HL-60/S4 treated with phorbol 12-myristate 13-acetate at 8.2 ng/mL for 4 days and 3 days (cell line): ENCODE data around the gene ADIPOR1.

ENCODE experiments used
- in situ Hi-C: fragments of 300-500 bp; cut with MboI; formaldehyde crosslinking; loops from 2 replicates; pipeline ENCODE4 v1.15.0; 2022; ENCODE audit warnings: low sequenced_read_pairs

ADIPOR1 gene

DNA sequence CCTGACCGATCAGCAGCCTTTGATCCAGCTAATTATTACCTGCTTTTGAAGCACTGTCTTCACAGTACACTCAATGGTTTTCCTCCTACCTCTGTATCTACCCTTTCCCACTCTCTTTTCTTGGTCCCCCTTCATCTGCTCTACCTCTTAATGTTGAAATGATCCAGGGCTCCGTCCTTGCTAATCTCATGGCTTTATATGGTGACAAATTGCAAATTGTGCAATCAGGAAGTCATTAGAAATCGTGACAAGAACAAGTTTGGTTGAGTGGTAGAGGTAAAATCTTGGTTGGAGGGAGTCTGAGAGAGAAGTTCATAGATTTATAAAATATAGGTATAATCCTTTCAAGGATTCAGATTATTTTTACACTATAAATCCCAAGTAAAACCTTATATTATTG lies 18.5 kb upstream of the ADIPOR1 start:
- in situ Hi-C loops, result loop anchor here (25.0 kb wide), 1 partner anchor 214 kb away; no protein-coding TSS in a partner anchor

DNA sequence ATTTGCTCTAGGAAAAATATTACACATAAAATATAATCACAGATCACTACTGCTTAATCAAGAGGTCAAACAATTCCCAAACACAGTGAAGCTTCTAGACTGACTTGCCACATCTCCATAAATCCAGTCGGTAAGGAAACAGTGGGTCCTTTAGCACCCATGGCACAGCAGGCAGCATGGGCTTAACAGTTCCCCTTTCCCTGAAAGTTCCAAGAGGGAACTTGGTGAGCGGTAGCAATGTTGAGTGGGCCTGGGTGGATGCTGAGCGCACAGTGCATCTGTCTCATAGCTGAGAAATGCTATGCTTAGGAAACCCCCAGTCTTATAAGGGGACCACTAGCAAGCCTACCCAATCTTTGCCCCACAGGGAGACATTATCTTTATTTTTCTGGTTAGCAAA lies 16.7 kb upstream of the ADIPOR1 start:
- in situ Hi-C loops, result loop anchor here (25.0 kb wide), 1 partner anchor 213 kb away; no protein-coding TSS in a partner anchor

DNA sequence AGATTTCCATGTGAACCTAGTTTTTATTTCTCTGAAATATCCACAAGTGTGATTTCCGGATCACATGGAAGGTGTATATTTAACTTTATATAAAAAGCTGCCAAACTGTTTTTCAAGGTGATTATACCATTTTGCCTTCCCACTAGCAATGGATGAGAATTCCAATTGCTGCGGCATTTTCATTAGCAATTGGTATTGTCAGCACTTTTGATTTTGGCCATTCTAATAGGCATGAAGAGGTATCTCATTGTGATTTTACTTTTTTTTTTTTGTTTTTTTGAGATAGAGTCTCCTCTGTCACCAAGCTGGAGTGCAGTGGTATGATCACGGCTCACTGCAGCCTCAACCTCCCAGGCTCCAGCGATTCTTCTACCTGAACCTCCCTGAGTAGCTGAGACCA lies 13.9 kb upstream of the ADIPOR1 start:
- in situ Hi-C loops, result no loop called here

DNA sequence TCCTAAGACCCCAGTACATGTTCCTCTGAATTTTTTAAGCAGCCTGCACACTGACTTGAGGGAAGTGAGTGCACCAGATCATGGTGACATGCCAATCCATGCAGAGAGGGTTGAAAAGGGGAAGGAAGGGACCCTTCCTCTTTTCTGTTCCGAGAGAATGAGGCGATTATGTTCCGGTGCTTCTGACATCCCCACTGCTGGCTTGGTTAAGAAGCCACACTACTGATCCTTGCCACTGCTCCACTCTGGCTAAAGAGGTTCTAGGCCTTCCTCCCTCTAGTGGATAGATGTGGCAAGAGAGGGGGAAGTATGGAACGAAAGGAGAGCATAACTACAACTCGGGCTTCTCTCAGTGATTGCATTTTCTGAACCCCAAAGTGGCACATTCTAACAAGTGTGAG lies 10.8 kb upstream of the ADIPOR1 start:
- in situ Hi-C loops, result no loop called here

DNA sequence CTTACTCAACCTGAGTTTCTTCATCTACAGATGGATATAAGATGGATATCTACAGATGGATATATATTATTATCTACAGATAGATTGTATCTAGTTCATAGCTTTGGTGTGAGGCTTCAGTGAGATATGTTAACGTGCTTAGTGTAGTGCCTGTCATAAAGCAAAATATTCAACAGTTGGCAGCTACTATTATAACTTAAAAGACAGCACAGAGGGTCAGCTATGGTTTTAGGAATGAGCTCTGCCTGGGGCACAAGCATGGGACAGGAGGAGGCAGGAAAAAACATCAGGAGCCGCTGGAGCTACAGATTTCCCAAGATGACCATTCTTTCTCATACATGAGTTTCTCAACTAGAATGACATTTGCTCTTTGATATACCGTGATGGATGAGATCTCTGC lies 10.2 kb upstream of the ADIPOR1 start:
- in situ Hi-C loops, result no loop called here

DNA sequence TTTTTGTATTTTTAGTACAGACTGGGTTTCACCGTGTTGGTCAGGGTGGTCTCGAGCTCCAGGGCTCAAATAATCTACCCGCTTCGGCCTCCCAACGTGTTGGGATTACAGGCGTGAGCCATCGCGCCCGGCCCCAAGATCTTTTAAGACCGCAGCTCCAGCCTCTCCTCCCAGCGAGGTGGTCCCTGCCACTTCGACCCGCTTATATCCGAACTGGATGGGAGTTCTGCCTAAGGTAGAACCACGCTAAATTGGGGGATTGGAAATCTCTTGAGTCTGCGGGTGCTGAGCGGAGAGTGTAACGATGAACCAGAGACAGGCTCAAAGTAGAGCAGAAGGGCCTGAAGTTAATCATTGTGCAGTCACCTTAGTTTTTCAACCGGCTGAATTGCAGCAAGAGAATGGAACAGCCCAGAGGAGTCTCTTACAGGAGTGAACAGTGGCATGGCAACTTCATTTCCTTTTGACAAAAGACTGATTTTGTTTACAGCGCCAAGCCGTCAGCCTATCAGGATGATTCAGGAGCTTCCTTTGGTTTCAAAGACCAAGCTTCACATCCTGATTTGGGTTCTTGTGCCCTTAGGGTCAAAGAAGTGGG lies 9.7 kb upstream of the ADIPOR1 start:
- in situ Hi-C loops, result no loop called here

DNA sequence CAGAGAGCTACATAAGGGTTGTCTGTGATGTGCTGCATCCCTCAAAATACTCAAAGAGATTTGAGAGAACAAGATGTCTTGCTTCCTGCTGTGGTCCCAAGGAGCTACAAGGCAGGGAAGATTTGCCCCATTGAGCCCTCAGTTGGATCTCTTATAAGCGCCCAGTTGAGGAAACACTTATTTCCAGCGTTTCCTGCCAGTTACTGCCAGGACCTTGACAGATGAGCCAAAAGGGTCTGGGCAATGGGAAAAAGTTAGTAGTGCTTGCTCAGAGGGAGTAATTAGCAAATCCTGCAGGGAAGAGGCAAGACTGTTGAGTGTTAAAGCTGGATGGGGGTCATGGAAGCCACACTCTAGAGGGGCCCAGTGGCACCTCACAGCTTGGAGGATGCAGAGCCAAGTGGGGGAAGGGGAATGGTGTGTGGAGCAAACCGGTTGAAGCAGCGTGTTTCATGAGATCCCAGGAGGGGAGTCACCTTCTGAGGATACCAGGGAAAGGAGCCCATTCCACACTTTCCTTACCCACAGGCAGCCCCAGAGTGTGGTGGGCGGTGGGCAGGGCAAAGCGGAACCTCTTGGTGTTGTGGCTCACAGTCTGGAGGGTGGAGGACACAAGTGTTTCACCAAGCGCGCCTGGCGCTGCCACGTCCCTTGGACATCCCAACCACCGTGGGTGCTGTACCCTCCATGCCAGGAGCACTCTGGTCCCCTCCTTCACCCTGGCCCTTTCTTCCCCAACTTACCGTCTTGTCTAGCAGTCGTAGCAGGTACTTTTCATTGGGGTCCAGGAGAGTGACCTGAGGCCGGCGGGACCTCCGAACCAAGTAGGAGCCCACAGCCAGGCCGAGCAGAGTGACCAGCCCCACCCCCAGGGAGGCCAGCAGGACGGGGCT lies 8.1 kb upstream of the ADIPOR1 start:
- in situ Hi-C loops, result no loop called here

DNA sequence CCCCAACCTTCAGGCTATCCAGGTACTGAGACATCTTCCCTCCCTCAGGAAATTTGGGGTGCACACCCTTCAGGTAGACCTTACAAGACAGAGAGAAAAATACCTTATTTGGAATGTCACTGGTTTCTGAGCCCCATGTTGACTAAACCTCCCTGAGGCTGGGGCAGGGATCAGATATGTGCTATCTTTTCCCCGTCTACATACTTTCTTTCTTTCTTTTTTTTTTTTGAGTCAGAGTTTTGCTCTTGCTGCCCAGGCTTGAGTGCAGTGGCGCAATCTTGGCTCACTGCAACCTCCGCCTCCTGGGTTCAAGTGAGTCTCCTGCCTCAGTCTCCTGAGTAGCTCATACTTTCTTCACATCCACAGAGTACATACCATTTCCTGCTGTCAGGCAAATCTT lies 7.3 kb upstream of the ADIPOR1 start:
- in situ Hi-C loops, result no loop called here

DNA sequence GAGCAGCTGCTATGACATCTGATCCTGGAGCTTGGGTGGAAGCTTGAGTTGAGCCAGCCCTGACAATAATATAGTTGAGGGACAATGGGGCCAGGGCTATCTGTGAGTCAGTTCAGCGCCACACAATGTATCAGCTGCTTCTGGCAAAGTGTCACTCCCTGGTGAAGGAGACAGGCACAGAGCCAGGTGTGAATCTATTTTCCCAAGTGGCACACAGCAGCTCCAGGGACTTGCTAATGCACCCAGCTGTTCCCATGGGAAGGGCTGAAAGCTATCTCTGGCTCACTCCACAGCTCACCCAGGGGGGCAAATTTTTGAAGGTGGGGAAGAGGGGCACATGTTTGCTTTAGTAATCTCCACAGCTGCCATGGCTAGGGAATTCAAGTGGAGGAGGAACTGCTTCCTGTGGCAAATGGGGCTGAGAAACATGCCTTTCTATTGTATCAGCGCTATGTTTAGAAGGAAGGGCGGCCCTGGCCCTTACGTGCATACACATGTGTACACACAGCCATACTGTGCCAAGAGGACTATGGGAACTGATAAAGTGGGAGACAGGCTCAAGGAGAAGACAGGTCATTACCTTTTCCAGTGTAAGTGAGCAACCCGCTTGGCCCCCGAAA lies 6.8 kb upstream of the ADIPOR1 start:
- in situ Hi-C loops, result no loop called here

DNA sequence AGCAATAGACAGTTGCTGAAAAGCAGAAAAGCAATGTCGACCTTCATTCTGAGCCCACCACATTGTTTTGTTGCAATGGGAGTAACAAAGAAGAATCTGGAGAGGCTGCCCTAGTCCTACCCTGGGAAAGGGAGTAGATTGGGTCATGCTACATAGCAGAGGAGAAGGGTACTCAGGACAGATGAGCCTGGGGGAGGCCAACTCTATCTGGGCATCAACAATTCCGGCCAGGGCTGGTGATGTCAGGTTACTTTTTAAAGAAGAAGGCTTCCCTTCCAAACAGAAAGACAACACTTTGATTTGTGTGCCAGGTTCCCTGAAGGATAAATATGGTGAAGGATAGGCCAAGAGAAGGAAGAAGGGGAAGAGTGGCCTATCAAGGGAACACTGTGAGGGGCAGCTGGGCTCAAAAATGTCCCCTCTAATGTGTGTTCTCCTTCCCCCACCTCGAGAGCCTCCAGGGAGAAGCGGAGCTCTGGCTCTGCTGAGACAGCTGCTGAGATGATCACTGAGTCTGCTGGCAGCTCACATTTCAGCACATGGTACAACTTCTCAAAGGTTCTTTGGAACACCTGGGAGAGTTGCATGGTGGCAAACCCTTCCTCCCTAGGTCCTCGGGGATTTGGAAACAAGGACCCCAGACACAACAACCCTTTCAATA lies 3.2 kb upstream of the ADIPOR1 start:
- in situ Hi-C loops, result no loop called here

DNA sequence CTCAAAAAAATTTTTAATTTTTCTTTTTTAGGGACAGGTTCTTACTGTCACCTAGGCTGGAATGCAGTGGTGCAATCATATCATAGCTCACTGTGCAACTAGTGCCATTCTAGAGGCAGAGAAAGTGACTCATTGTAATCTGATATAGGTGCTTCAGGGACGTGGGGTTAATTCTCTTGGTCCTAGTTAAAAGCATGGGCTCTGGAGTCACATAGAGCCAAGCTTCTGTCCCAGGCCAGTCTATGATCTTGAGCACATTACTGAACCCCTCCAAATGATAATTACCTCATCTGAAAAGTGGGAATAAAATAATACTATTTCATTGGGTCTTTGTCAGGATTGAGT lies 1.1 kb upstream of the ADIPOR1 start:
- in situ Hi-C loops, result no loop called here

DNA sequence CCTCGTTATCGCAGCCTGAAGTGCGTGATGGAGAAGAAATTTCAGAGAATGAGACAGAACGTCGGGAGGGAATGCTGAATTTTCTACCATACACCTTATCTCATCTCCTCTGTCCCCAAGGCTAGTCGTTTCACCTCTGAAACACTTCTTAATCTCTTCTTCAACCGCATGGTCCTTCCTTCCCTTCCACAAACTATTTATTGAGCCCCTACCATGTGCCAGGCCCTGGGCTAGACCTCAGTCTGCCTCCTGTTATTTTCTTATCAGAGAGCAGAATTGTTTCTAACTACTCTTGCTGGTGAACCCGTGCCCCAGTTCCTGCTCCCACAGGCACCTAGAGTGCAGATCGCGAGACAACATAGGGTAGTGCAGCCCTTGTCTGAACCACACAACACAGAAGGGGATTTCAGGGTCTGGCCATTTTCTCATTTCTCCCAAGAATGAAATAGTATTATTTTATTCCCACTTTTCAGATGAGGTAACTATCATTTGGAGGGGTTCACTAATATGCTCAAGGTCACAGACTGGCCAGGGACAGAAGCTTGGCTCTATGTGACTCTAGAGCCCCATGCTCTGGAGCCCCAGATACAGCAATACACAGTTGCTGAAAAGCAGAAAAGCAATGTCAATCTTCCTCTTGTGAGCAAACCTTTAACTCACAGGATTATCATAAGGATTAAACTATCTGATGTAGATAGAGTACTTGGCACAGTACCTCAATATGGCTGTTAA lies 598 bp upstream of the ADIPOR1 start:
- in situ Hi-C loops, result no loop called here

DNA sequence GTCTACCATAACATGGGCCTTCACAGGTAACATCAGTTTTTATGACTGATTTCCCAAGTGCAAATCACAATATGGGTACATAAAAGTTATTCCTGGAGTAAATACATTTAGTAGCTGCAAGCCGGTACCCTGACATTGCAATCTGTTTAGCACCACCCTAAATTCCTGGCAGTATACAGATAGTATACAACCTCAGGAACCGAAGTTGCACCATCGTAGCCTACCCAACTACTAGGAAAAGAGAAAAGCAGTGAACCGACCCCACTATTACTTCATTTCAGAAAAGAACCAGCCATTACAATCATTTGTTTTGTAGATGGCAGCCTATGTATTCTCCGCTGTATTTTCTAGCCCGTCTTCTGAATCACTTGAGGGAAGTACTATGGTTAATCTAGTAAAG lies 1.1 kb downstream of the ADIPOR1 start:
- in situ Hi-C loops, result no loop called here

DNA sequence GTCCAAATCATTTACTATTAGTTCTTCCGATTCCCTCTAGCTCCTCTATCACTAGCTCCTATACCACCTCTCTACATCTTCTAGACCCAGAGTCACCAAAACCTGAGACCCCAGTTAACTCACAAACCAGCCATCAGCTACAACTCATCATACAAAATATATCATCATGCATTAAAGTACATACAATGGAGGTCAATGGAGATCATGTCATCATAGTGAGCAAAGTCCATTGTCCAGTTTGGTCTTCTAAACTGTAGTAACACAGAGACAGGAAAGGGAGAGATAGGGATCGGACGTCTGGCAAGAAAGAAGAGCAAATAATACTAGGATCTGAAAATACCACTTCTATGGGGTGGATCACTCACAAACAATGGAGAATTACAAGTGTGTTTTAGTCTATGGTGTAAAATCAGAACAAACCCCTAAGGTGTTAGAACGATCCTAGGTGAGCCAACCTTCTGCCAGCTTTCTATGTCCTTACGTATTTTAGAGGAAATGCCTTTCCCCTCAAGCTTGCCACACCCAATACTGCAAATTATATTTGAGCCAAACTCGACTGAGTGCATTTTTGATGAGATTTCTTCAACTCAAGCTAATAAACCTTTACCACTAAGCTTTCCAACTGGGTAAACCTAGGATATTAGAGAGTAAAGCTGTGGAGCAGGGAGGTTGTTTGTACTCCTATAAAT lies 3.9 kb downstream of the ADIPOR1 start:
- in situ Hi-C loops, result no loop called here

DNA sequence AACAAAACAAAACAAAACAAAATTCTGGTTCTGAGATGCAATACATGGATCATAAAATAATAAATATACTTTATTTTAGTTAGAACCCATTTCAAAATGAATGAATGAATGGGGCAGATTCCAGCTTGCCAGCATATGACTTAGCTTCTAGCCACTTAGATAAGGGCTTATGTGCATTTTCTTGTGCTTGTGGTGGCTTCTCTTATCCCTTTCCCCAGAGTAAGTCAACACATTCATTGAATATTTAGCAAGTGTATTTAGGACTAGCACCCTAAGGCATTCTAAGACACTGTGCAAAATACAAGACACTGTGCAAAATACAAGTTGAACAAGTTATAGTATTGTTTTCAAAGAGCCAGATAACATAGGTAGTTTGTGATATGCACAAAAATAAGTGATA lies 4.7 kb downstream of the ADIPOR1 start:
- in situ Hi-C loops, result no loop called here

DNA sequence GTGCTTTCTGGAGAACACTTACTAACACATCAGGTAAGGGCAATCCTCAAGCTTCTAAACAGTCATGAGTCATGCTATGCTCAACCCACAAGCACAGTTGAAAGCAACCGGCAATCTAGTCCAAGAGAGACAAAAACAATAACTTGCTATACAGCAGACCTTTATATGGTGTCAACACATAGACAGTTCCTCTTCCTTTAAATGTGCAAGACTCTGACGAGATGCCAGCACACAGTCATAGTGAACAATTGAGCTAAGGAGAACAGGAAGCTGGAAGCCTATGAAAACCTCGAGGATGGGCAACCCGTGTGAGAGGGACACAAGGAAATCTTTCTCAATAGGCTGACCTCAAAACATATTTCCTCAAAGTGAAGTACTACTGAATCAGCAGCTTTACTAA lies 5.3 kb downstream of the ADIPOR1 start:
- in situ Hi-C loops, result no loop called here

DNA sequence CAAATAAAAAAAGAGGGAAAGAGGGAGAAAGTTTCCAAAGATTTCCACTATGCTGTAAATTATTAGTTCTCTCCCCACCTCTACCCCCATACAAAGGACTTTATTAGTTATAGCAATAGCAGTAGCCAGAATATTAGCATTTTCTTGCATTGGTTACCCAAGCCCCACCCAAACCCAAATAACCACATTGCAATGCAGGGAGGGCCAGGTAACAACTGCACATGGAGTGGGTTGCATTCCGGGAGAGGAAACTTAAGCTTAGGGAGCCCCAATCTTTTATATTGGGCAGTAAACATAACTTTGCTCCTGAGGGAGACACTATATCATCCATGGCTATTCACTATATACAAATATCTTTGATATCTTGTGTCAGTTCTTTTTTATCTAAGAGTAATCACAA lies 6.0 kb downstream of the ADIPOR1 start:
- in situ Hi-C loops, result no loop called here

DNA sequence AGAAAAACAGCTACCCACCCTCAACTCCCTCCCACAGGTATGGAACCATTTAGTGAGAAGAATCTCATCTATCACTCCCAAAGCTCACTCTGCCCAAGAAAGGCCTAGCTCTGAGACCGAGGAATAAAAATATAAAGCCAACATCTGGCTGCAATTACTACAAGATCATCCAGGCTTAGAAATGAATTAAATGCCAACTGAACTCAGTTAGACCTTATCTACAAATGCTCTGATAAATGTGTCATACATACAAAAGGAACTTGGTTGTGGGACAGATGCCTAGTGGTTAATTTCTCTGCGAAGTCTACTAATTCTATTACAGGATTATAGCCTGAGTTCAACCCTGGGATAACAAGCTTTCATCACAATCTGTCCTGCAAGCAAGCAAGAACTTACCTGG lies 6.7 kb downstream of the ADIPOR1 start:
- in situ Hi-C loops, result no loop called here

DNA sequence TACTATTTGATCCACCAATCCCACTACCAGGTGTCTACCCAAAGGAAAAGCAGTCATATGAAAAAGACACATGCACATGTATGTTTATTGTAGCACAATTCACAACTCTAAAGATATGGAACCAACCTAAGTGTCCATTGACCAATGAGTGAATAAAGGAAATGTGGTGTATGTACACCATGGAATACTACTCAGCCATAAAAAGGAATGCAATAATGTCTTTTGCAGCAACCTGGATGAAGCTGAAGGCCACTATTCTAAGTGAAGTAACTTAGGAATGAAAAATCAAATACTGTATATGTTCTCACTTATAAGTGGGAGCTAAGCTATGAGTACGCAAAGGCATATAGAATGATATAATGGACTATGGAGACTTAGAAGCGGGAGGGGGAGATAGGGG lies 12.6 kb downstream of the ADIPOR1 start:
- in situ Hi-C loops, result no loop called here

DNA sequence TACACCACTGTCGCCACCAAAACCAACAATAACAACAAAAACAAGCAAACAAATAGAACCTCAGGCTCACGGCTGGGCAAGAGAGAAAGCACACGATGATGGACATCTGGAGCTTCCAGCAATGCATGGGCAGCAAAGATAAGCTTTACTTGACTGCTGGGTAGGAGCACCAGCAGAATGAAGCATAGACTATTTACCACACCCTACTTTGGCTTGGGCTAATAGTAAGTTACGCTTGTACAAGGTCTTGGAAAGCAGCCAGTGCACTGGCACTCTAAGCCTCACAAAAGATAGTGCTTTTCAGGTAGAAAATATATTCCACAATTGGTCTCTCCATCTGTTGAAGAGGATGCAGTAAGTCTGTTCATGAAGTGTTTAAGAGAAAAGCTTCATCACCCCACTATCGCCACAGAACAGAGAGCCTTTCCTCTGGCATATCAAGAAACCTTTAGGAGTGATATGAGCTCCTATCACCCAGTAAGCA lies 13.6 kb downstream of the ADIPOR1 start:
- in situ Hi-C loops, result no loop called here
